ENCODE data around the gene GSTA4.

GRCh38 chr6:52998603-52999002 lies 3.5 kb upstream of the GSTA4 start:
- no peak for TF ChIP-seq CTCF (IDR thresholded peaks at IDR 0.05)
- TF ChIP-seq POLR2A (IDR thresholded peaks at IDR 0.05): no peak

Measured in ovary (tissue), 3 donors.